MM.1S (cell line): Measurements from ENCODE around the gene MVD.

Experiments
- EZH2 ChIP-seq: fragments of 300-600 bp; sonication (generic); optimal IDR thresholded peaks from 2 replicates; pipeline ENCODE3; 2017; ENCODE audit warnings: low read depth, mild to moderate bottlenecking, antibody characterized with exemption, low read length, mixed read lengths
- EZH2phosphoT487 ChIP-seq: fragments of 300-600 bp; sonication (generic); IDR thresholded peaks from 2 replicates; pipeline ENCODE4 v1.6.1; 2018; ENCODE audit warnings: antibody characterized with exemption, low read length
- TF ChIP-seq, protein P1 (sequence below): fragments of 300-600 bp; sonication (generic); IDR thresholded peaks from 2 replicates; pipeline ENCODE4 v1.5.1; 2016; ENCODE audit warnings: antibody characterized with exemption, low read length, mixed read lengths

DNA sequence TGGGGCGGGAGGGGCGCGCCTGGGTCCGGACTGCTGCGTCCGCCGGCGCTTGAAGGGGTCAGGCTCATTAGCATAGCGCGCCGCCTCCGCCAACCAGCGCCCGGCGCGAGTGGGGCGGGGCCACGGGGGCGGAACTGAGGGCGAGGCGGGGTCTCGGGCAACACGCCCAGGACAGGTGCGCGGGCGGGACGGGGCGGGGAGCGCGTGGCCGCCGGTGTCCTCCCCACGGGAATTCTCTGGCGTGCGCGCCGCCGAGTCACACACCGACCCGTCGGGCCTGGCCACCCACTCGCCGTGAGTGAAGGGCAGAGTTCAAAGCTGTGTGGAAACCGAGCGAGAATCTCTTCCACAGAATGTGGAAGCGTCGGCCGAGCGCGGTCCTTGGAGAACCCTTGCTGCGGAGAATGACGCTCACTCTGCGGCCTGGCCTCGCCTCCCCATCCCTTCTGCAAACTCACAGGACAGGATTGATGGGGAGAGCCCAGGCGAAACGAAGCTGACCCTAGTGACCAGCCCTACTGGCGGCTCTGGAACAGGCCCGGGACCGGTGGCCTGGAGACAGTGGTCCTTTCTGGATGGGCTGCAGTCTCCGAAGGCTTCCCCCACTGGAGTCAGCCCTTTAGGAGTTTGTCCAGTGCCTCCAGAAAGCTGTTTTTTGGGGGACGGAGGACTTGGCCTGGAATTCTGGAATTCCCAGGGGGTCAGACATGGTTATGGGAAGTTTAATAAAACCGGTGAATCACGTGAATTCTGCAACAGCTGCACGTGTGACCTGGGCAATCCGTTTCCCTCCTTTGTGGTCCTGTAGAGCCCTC, 23.8 kb upstream of the MVD start, which contains the start of gene SNAI3:
- no peak for TF ChIP-seq EZH2phosphoT487
- TF ChIP-seq, protein P1, sequence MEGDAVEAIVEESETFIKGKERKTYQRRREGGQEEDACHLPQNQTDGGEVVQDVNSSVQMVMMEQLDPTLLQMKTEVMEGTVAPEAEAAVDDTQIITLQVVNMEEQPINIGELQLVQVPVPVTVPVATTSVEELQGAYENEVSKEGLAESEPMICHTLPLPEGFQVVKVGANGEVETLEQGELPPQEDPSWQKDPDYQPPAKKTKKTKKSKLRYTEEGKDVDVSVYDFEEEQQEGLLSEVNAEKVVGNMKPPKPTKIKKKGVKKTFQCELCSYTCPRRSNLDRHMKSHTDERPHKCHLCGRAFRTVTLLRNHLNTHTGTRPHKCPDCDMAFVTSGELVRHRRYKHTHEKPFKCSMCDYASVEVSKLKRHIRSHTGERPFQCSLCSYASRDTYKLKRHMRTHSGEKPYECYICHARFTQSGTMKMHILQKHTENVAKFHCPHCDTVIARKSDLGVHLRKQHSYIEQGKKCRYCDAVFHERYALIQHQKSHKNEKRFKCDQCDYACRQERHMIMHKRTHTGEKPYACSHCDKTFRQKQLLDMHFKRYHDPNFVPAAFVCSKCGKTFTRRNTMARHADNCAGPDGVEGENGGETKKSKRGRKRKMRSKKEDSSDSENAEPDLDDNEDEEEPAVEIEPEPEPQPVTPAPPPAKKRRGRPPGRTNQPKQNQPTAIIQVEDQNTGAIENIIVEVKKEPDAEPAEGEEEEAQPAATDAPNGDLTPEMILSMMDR, result no peak
- no peak for TF ChIP-seq EZH2
